ENCODE measurements around the gene KRT36.
A peak's percentile ranks its signal among the peaks of the same experiment; 100 is the strongest.

DNA sequence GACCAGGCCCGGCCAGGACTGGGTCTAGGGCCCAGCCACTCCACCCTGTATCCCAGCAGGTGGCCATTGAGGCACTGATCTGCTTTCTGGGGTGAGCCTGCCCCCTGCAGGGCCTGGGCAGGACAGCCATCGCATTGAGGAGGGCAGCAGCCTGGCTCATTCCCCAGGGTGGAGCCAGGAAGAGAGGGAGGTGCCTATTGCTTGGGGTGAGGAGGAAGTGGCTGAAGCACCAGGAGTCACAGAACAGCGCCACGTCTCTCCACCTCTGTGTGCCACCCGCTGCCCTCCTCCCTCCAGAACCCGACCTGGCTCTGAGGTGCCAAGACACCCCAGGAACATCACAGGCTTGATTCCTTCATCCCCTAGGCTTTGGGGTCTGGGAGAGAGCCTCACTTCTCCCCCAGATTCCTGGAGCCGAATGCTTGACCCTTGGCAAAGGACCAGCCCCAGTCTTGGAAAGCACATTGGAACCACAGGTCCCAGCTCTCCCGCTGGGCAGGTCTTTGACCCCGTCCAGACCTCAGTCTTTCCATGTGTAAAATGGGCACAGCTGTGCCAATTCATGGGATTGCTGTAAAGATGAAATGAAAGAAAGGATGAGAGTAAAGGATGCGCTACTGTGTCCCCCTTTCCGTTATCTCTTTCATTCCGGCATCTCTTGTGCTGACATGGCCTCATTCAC lies 7.2 kb upstream of the KRT36 start:
- TF ChIP-seq, protein P1, sequence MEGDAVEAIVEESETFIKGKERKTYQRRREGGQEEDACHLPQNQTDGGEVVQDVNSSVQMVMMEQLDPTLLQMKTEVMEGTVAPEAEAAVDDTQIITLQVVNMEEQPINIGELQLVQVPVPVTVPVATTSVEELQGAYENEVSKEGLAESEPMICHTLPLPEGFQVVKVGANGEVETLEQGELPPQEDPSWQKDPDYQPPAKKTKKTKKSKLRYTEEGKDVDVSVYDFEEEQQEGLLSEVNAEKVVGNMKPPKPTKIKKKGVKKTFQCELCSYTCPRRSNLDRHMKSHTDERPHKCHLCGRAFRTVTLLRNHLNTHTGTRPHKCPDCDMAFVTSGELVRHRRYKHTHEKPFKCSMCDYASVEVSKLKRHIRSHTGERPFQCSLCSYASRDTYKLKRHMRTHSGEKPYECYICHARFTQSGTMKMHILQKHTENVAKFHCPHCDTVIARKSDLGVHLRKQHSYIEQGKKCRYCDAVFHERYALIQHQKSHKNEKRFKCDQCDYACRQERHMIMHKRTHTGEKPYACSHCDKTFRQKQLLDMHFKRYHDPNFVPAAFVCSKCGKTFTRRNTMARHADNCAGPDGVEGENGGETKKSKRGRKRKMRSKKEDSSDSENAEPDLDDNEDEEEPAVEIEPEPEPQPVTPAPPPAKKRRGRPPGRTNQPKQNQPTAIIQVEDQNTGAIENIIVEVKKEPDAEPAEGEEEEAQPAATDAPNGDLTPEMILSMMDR (conservative IDR thresholded peaks at IDR 0.05) = peak; percentile 81
- no peak for TF ChIP-seq ZFX (IDR thresholded peaks at IDR 0.05)
